GM12878 (cell line): Measurements from ENCODE around the gene CLRN3. TPM values are rescaled to one million over a fixed set of nuclear protein-coding genes. Genes with fewer than 3 reads are reported as not detected.

Source experiments
- ATAC-seq: fragments of 200-7000 bp; cut with Tn5 transposase; 3 replicates; pipeline ENCODE4 v1.9.1; 2020; ENCODE audit warnings: mild to moderate bottlenecking, moderate library complexity
- BruUV-seq: library from RNA; stranded (reverse); fragments of 400-500 nt; replicated peaks from 2 replicates; lab custom pipeline; 2021; lab: Mats Ljungman, UMichigan
- CTCF ChIA-PET: fragments of 300-600 bp; sonication (Branson Sonifier 250); formaldehyde crosslinking; extraction: SDS; loops from one replicate; lab custom pipeline; 2021; ENCODE audit warnings: inconsistent platforms; lab: Yijun Ruan, JAX
- POLR2A ChIA-PET: fragments of 350-600 bp; formaldehyde crosslinking; extraction: SDS; loops from one replicate; lab custom pipeline; 2021; ENCODE audit warnings: inconsistent platforms; lab: Charles Lee
- RAD21 ChIA-PET: fragments of 300-600 bp; sonication (Branson Sonifier 250); formaldehyde crosslinking; loops from one replicate; lab custom pipeline; 2023; ENCODE audit warnings: antibody characterized with exemption; ENCODE audit not compliant: unreplicated experiment; lab: Charles Lee
- SMC1A ChIA-PET: fragments of 300-600 bp; sonication (Branson Sonifier 250); formaldehyde crosslinking; loops from one replicate; lab custom pipeline; 2023; ENCODE audit not compliant: unreplicated experiment, uncharacterized antibody; lab: Charles Lee
- DNase-seq: peaks from one replicate; pipeline ENCODE4 v3.0.0-alpha.2; 2011; ENCODE audit warnings: low read depth, low spot score
- FAIRE-seq: peaks from 3 replicates; lab custom pipeline; 2011; peaks lifted over from hg19 to GRCh38; lab: Jason Lieb, UNC
- H2AFZ ChIP-seq: 2 replicates; pipeline ENCODE4 v1.6.0; 2011; ENCODE audit warnings: low read depth, low read length, control low read depth; ENCODE audit not compliant: control insufficient read depth
- H3K27ac ChIP-seq: 2 replicates; pipeline ENCODE4 v1.5.1; 2011; ENCODE audit warnings: control low read depth; ENCODE audit not compliant: control insufficient read depth, insufficient read depth
- H3K27me3 ChIP-seq, 2 experiments: replicated peaks in 1 of 2; 2 replicates each; pipeline versions ENCODE4 v1.6.0 to v1.6.1; 2011; ENCODE audit warnings: low read length in 1 of 2; ENCODE audit not compliant: control insufficient read depth in 2 of 2, insufficient read depth in 2 of 2
- H3K36me3 ChIP-seq, 2 experiments: 2 replicates each; pipeline ENCODE4 v1.5.1; 2011; ENCODE audit warnings: low read length in 1 of 2; ENCODE audit not compliant: control insufficient read depth in 2 of 2, insufficient read depth in 2 of 2
- H3K4me1 ChIP-seq: 2 replicates; pipeline ENCODE4 v1.6.1; 2011; ENCODE audit warnings: mild to moderate bottlenecking, low read length, moderate library complexity, mixed read lengths; ENCODE audit not compliant: control insufficient read depth, insufficient read depth
- H3K4me2 ChIP-seq: 2 replicates; pipeline ENCODE4 v1.6.0; 2011; ENCODE audit warnings: control low read depth; ENCODE audit not compliant: control insufficient read depth, insufficient read depth
- H3K4me3 ChIP-seq: fragments of 200-600 bp; sonication (generic); 2 replicates; pipeline ENCODE4 v1.5.1; 2016
- H3K79me2 ChIP-seq: 2 replicates; pipeline ENCODE4 v1.6.0; 2011; ENCODE audit warnings: low read length; ENCODE audit not compliant: control insufficient read depth, insufficient read depth
- H3K9ac ChIP-seq: 2 replicates; pipeline ENCODE4 v1.8.0; 2011; ENCODE audit warnings: low read length, control low read depth, mixed read lengths; ENCODE audit not compliant: control insufficient read depth, insufficient read depth
- H3K9me3 ChIP-seq: replicated peaks from 3 replicates; pipeline ENCODE4 v1.5.1; 2011; ENCODE audit warnings: mild to moderate bottlenecking, low read length; ENCODE audit not compliant: control insufficient read depth, insufficient read depth
- H4K20me1 ChIP-seq: 2 replicates; pipeline ENCODE4 v1.6.0; 2011; ENCODE audit not compliant: control insufficient read depth, insufficient read depth
- BRCA1 ChIP-seq: IDR thresholded peaks from 2 replicates; pipeline ENCODE4 v1.6.1; 2011; ENCODE audit warnings: low read depth, low read length, improper control_type of control experiment
- CBX5 ChIP-seq: sonication (generic); IDR thresholded peaks from 2 replicates; pipeline ENCODE4 v1.6.1; 2016; ENCODE audit warnings: low read depth, moderate library complexity, mild to moderate bottlenecking, inconsistent platforms
- CREB1 ChIP-seq: IDR thresholded peaks from 2 replicates; pipeline ENCODE4 v1.6.1; 2012; ENCODE audit warnings: low read depth, mild to moderate bottlenecking, inconsistent platforms
- GATAD2B ChIP-seq: fragments of 450-650 bp; conservative IDR thresholded peaks from 2 replicates; pipeline ENCODE4 v1.6.1; 2017; ENCODE audit warnings: low read depth, mild to moderate bottlenecking, moderate library complexity
- NR2C1 ChIP-seq: fragments of 450-650 bp; IDR thresholded peaks from 2 replicates; pipeline ENCODE4 v1.6.1; 2017; ENCODE audit warnings: antibody characterized with exemption, mild to moderate bottlenecking, moderate library complexity
- PAX5 ChIP-seq: IDR thresholded peaks from 2 replicates; pipeline ENCODE4 v1.6.1; 2011; ENCODE audit warnings: low read depth, low read length, borderline replicate concordance
- RCOR1 ChIP-seq: conservative IDR thresholded peaks from 2 replicates; pipeline ENCODE4 v1.6.1; 2012; ENCODE audit warnings: low read depth, low read length, improper control_type of control experiment
- SMAD1 ChIP-seq: fragments of 450-650 bp; IDR thresholded peaks from 2 replicates; pipeline ENCODE4 v1.6.1; 2018; ENCODE audit warnings: mild to moderate bottlenecking, low read depth; ENCODE audit not compliant: partially characterized antibody
- STAT1 ChIP-seq: fragments of 450-650 bp; conservative IDR thresholded peaks from 2 replicates; pipeline ENCODE4 v1.6.1; 2014; ENCODE audit warnings: antibody characterized with exemption, mild to moderate bottlenecking
- TBL1XR1 ChIP-seq: IDR thresholded peaks from 2 replicates; pipeline ENCODE4 v1.6.1; 2012; ENCODE audit warnings: low read depth, low read length, improper control_type of control experiment
- TCF12 ChIP-seq: IDR thresholded peaks from 2 replicates; pipeline ENCODE4 v1.6.1; 2011; ENCODE audit warnings: low read depth, mild to moderate bottlenecking, low read length
- WGBS: methylation state at CpG from one replicate; pipeline ENCODE4 v1.1.6; 2016; ENCODE audit warnings: low lambda C conversion rate; ENCODE audit not compliant: insufficient replicate concordance, insufficient coverage; ENCODE audit errors: missing lambda C conversion rate; 5-methylcytosine and 5-hydroxymethylcytosine counted together
- in situ Hi-C: fragments of 300-500 bp; cut with MboI; formaldehyde crosslinking; loops from 9 replicates; pipeline ENCODE4 v1.14.3; 2018; ENCODE audit warnings: mixed read lengths
- intact Hi-C: fragments of 100-400 bp; cut with micrococcal nuclease; formaldehyde crosslinking; loops from one replicate; pipeline ENCODE4 v1.14.2; 2022; ENCODE audit not compliant: unreplicated experiment
- polyA plus RNA-seq, 11 experiments: library from polyadenylated mRNA; depleted of rRNA in 4 of 11; unstranded in 6 of 11; stranded (reverse) in 5 of 11; fragments of >200 nt; fragmentation: Nextera tagmentation in 4 of 11; fragmentation: Illumina TruSeq in 1 of 11; extraction: Ambion mirVana in 4 of 11; extraction: Trizol in 1 of 11; gene quantifications; 1 replicate in 1 of 11; 2 replicates in 10 of 11; pipeline versions ENCODE4 v1.2.1 to v1.2.3, GENCODE V29; 2011 to 2016; ENCODE audit warnings: inconsistent platforms in 2 of 11, missing spikeins in 2 of 11, low read depth in 1 of 11
- total RNA-seq, 4 experiments: library from RNA; depleted of rRNA in 3 of 4; stranded (reverse); fragments of >200 nt in 3 of 4; fragmentation: Illumina TruSeq in 1 of 4; extraction: Trizol in 1 of 4; gene quantifications; 2 replicates each; pipeline versions ENCODE4 v1.2.1 to v1.2.3, GENCODE V29; 2013 to 2021
- TF ChIP-seq, protein P1 (sequence below): IDR thresholded peaks from 2 replicates; pipeline ENCODE4 v1.6.1; 2012; ENCODE audit warnings: improper control_type of control experiment, low read depth, low read length; ENCODE audit not compliant: insufficient replicate concordance

Gene CLRN3
- total and polyA plus RNA-seq, 10 of the 15 experiments (the other 5 are each of a cell fraction or from before 2014, with no cell fraction given), result not detected

GRCh38 chr10:127830414-127830813 lies 62.3 kb downstream of the CLRN3 start:
- no peak overlapping the region for H3K4me2 ChIP-seq
- H3K9me3 ChIP-seq, result no peaks in the 10 kb centered on the region
- POLR2A ChIA-PET, result no interaction called here
- H3K4me1 ChIP-seq, result no peaks in the 10 kb centered on the region
- no peak for DNase-seq
- no peak overlapping the region for H3K4me3 ChIP-seq
- SMC1A ChIA-PET, result no interaction called here
- no peak for ATAC-seq
- CTCF ChIA-PET, result no interaction called here
- in situ Hi-C loops, result no loop called here
- H3K79me2 ChIP-seq, result no peaks in the 10 kb centered on the region
- no peaks in the 10 kb centered on the region for H3K36me3 ChIP-seq
- no peak overlapping the region for H2AFZ ChIP-seq
- RAD21 ChIA-PET, result no interaction called here
- intact Hi-C loops, result no loop called here
- H3K9ac ChIP-seq, result no peak overlapping the region
- WGBS, result 24% methylated on average over 4 of the region's 4 CpGs
- BruUV-seq, result no TSS peak
- TF ChIP-seq SMAD1 (no peak), PAX5 (no peak), GATAD2B (no peak), STAT1 (no peak), NR2C1 (no peak), BRCA1 (no peak), RCOR1 (no peak), TBL1XR1 (no peak), CREB1 (no peak), CBX5 (no peak), TCF12 (no peak)
- TF ChIP-seq, protein P1, sequence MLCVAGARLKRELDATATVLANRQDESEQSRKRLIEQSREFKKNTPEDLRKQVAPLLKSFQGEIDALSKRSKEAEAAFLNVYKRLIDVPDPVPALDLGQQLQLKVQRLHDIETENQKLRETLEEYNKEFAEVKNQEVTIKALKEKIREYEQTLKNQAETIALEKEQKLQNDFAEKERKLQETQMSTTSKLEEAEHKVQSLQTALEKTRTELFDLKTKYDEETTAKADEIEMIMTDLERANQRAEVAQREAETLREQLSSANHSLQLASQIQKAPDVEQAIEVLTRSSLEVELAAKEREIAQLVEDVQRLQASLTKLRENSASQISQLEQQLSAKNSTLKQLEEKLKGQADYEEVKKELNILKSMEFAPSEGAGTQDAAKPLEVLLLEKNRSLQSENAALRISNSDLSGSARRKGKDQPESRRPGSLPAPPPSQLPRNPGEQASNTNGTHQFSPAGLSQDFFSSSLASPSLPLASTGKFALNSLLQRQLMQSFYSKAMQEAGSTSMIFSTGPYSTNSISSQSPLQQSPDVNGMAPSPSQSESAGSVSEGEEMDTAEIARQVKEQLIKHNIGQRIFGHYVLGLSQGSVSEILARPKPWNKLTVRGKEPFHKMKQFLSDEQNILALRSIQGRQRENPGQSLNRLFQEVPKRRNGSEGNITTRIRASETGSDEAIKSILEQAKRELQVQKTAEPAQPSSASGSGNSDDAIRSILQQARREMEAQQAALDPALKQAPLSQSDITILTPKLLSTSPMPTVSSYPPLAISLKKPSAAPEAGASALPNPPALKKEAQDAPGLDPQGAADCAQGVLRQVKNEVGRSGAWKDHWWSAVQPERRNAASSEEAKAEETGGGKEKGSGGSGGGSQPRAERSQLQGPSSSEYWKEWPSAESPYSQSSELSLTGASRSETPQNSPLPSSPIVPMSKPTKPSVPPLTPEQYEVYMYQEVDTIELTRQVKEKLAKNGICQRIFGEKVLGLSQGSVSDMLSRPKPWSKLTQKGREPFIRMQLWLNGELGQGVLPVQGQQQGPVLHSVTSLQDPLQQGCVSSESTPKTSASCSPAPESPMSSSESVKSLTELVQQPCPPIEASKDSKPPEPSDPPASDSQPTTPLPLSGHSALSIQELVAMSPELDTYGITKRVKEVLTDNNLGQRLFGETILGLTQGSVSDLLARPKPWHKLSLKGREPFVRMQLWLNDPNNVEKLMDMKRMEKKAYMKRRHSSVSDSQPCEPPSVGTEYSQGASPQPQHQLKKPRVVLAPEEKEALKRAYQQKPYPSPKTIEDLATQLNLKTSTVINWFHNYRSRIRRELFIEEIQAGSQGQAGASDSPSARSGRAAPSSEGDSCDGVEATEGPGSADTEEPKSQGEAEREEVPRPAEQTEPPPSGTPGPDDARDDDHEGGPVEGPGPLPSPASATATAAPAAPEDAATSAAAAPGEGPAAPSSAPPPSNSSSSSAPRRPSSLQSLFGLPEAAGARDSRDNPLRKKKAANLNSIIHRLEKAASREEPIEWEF, result no peak
- FAIRE-seq, result no peak
- H3K27ac ChIP-seq, result no peak overlapping the region
- H4K20me1 ChIP-seq, result no peaks in the 10 kb centered on the region
- no peaks in the 10 kb centered on the region; a peak in 1 of 4 replicates for H3K27me3 ChIP-seq

Other genes starting within 250 kb of the CLRN3 start
- not detected in 2 replicates for gene FOXI2, start 155.8 kb downstream of the CLRN3 start, total RNA-seq (2014; rRNA removed)
- gene FOXI2, start 155.8 kb downstream of the CLRN3 start, total RNA-seq (2014; rRNA removed; fragmentation: Illumina TruSeq; extraction: Trizol), result not detected in 2 replicates
- gene FOXI2, start 155.8 kb downstream of the CLRN3 start, total RNA-seq (2021), result not detected in 2 replicates
- gene FOXI2, start 155.8 kb downstream of the CLRN3 start, polyA plus RNA-seq (2011; rRNA removed), result not detected in 2 replicates
- not detected in 2 replicates for gene FOXI2, start 155.8 kb downstream of the CLRN3 start, polyA plus RNA-seq (2014; fragmentation: Illumina TruSeq; extraction: Trizol)
- not detected for gene FOXI2, start 155.8 kb downstream of the CLRN3 start, polyA plus RNA-seq (2014; fragmentation: Nextera tagmentation; extraction: Ambion mirVana)
- gene FOXI2, start 155.8 kb downstream of the CLRN3 start, polyA plus RNA-seq (2014; rRNA removed), result not detected in 2 replicates
- not detected for gene FOXI2, start 155.8 kb downstream of the CLRN3 start, polyA plus RNA-seq (2016; fragmentation: Nextera tagmentation; extraction: Ambion mirVana)
- 3.8 and 5.2 TPM in 2 replicates for gene PTPRE, start 14.2 kb upstream of the CLRN3 start, total RNA-seq (2014; rRNA removed)
- 2.9 TPM in 2 replicates for gene PTPRE, start 14.2 kb upstream of the CLRN3 start, total RNA-seq (2014; rRNA removed; fragmentation: Illumina TruSeq; extraction: Trizol)
- gene PTPRE, start 14.2 kb upstream of the CLRN3 start, total RNA-seq (2021), result 6.3 and 7.8 TPM in 2 replicates
- 5.3 and 7.6 TPM in 2 replicates for gene PTPRE, start 14.2 kb upstream of the CLRN3 start, polyA plus RNA-seq (2011; rRNA removed)
- 3.5 and 4.1 TPM in 2 replicates for gene PTPRE, start 14.2 kb upstream of the CLRN3 start, polyA plus RNA-seq (2014; fragmentation: Illumina TruSeq; extraction: Trizol)
- gene PTPRE, start 14.2 kb upstream of the CLRN3 start, polyA plus RNA-seq (2014; fragmentation: Nextera tagmentation; extraction: Ambion mirVana), result 1 to 10 TPM; 5.8 to 6.7 TPM
- gene PTPRE, start 14.2 kb upstream of the CLRN3 start, polyA plus RNA-seq (2014; rRNA removed), result 2.7 and 3.1 TPM in 2 replicates
- 1 to 10 TPM; 5.7 to 6.4 TPM for gene PTPRE, start 14.2 kb upstream of the CLRN3 start, polyA plus RNA-seq (2016; fragmentation: Nextera tagmentation; extraction: Ambion mirVana)
- gene MKI67, start 233.5 kb upstream of the CLRN3 start, total RNA-seq (2014; rRNA removed), result 72.0 and 89.6 TPM in 2 replicates
- 75.9 and 82.4 TPM in 2 replicates for gene MKI67, start 233.5 kb upstream of the CLRN3 start, total RNA-seq (2014; rRNA removed; fragmentation: Illumina TruSeq; extraction: Trizol)
- 168 and 183 TPM in 2 replicates for gene MKI67, start 233.5 kb upstream of the CLRN3 start, total RNA-seq (2021)
- 53.4 and 54.7 TPM in 2 replicates for gene MKI67, start 233.5 kb upstream of the CLRN3 start, polyA plus RNA-seq (2011; rRNA removed)
- gene MKI67, start 233.5 kb upstream of the CLRN3 start, polyA plus RNA-seq (2014; fragmentation: Illumina TruSeq; extraction: Trizol), result 174 and 182 TPM in 2 replicates
- gene MKI67, start 233.5 kb upstream of the CLRN3 start, polyA plus RNA-seq (2014; fragmentation: Nextera tagmentation; extraction: Ambion mirVana), result 10 to 100 TPM; 22.3 to 37.5 TPM
- gene MKI67, start 233.5 kb upstream of the CLRN3 start, polyA plus RNA-seq (2014; rRNA removed), result 76.3 and 88.9 TPM in 2 replicates
- 100 to 1,000 TPM; 143 to 148 TPM for gene MKI67, start 233.5 kb upstream of the CLRN3 start, polyA plus RNA-seq (2016; fragmentation: Nextera tagmentation; extraction: Ambion mirVana)